CD14-positive monocyte (primary cell): ENCODE data around the gene STX18. TPM values are rescaled to one million over a fixed set of nuclear protein-coding genes. Genes with fewer than 3 reads are reported as not detected.

ENCODE experiments used
- DNase-seq, 3 donors: peaks; one replicate each; pipeline ENCODE4 v3.0.0-alpha.2; 2011 to 2022
- H2AFZ ChIP-seq: 2 replicates; pipeline ENCODE4 v1.6.0; 2012; ENCODE audit warnings: mild to moderate bottlenecking, low read depth, low read length, inconsistent platforms; ENCODE audit not compliant: insufficient read depth, poor library complexity, severe bottlenecking
- H3K27ac ChIP-seq, 2 donors: 1 replicate in 1 of 2; 2 replicates in 1 of 2; pipeline ENCODE4 v1.5.1; 2012 to 2013; ENCODE audit warnings: low read length in 2 of 2, control low read depth in 1 of 2, inconsistent platforms in 1 of 2, low read depth in 1 of 2, mild to moderate bottlenecking in 1 of 2
- H3K27me3 ChIP-seq, 2 donors: one replicate each; pipeline versions ENCODE4 v1.6.0 to v1.6.1; 2011 to 2013; ENCODE audit warnings: low read length in 2 of 2; ENCODE audit not compliant: control insufficient read depth in 2 of 2, insufficient read depth in 2 of 2
- H3K36me3 ChIP-seq, 2 donors: replicated peaks in 1 of 2; 1 replicate in 1 of 2; 2 replicates in 1 of 2; pipeline versions ENCODE4 v1.5.1 to v1.6.1; 2012 to 2013; ENCODE audit warnings: low read length in 2 of 2, control low read depth in 1 of 2, inconsistent platforms in 1 of 2, mild to moderate bottlenecking in 1 of 2; ENCODE audit not compliant: insufficient read depth in 2 of 2, control insufficient read depth in 1 of 2
- H3K4me1 ChIP-seq, 2 donors: 1 replicate in 1 of 2; 2 replicates in 1 of 2; pipeline versions ENCODE4 v1.5.1 to v1.6.1; 2012 to 2013; ENCODE audit warnings: low read length in 2 of 2, control low read depth in 1 of 2, inconsistent platforms in 1 of 2, mild to moderate bottlenecking in 1 of 2, moderate library complexity in 1 of 2; ENCODE audit not compliant: insufficient read depth in 2 of 2, control insufficient read depth in 1 of 2
- H3K4me2 ChIP-seq: replicated peaks from 2 replicates; pipeline ENCODE3; 2012; ENCODE audit warnings: low read length, moderate library complexity, mild to moderate bottlenecking; ENCODE audit not compliant: poor library complexity, severe bottlenecking; ENCODE audit errors: extremely low read depth
- H3K4me3 ChIP-seq, 3 experiments: fragments of 200-600 bp in 1 of 3; sonication (generic) in 1 of 3; replicated peaks in 1 of 3; 1 replicate in 2 of 3; 2 replicates in 1 of 3; pipeline ENCODE4 v1.5.1; 2011 to 2013; ENCODE audit warnings: low read length in 3 of 3, mild to moderate bottlenecking in 3 of 3, control low read depth in 2 of 3, low read depth in 2 of 3, inconsistent platforms in 1 of 3, moderate library complexity in 1 of 3
- H3K79me2 ChIP-seq: 2 replicates; pipeline ENCODE4 v1.6.0; 2012; ENCODE audit warnings: mild to moderate bottlenecking, control low read depth, inconsistent platforms, low read length, moderate library complexity; ENCODE audit not compliant: insufficient read depth
- H3K9ac ChIP-seq: 2 replicates; pipeline ENCODE4 v1.6.0; 2017; ENCODE audit warnings: low read length, mild to moderate bottlenecking; ENCODE audit not compliant: insufficient read depth, poor library complexity, severe bottlenecking
- H3K9me3 ChIP-seq, 2 donors: replicated peaks in 1 of 2; 1 replicate in 1 of 2; 2 replicates in 1 of 2; pipeline versions ENCODE4 v1.5.1 to v1.6.1; 2012 to 2013; ENCODE audit warnings: low read length in 2 of 2, control low read depth in 1 of 2; ENCODE audit not compliant: control insufficient read depth in 1 of 2, insufficient read depth in 1 of 2
- H4K20me1 ChIP-seq: 2 replicates; pipeline ENCODE4 v1.6.0; 2012; ENCODE audit warnings: mild to moderate bottlenecking, low read length, control low read depth, moderate library complexity; ENCODE audit not compliant: insufficient read depth
- H3K27ac Mint-ChIP-seq, 7 donors: one replicate each; pipeline ENCODE4 v1.8.0; 2020; ENCODE audit warnings: mild to moderate bottlenecking in 7 of 7, mixed read lengths in 7 of 7, moderate library complexity in 6 of 7, inconsistent platforms in 2 of 7
- H3K27me3 Mint-ChIP-seq, 3 donors: one replicate each; pipeline ENCODE4 v1.8.0; 2021 to 2022; ENCODE audit warnings: low read depth in 3 of 3, mild to moderate bottlenecking in 3 of 3, mixed read lengths in 3 of 3, moderate library complexity in 3 of 3, inconsistent platforms in 1 of 3
- H3K36me3 Mint-ChIP-seq, 2 donors: one replicate each; pipeline ENCODE4 v1.8.0; 2020; ENCODE audit warnings: mixed read lengths in 2 of 2, inconsistent platforms in 1 of 2, mild to moderate bottlenecking in 1 of 2
- H3K4me1 Mint-ChIP-seq: one replicate; pipeline ENCODE4 v1.8.0; 2020; ENCODE audit warnings: mild to moderate bottlenecking, mixed read lengths
- H3K4me3 Mint-ChIP-seq, 2 donors: one replicate each; pipeline ENCODE4 v1.8.0; 2020; ENCODE audit warnings: mild to moderate bottlenecking in 2 of 2, mixed read lengths in 2 of 2, moderate library complexity in 1 of 2
- H3K9me3 Mint-ChIP-seq, 7 donors: one replicate each; pipeline ENCODE4 v1.8.0; 2020 to 2022; ENCODE audit warnings: mixed read lengths in 7 of 7, mild to moderate bottlenecking in 6 of 7, moderate library complexity in 6 of 7, inconsistent platforms in 2 of 7
- WGBS: methylation state at CpG from one replicate; pipeline ENCODE4 v1.1.5; 2013; ENCODE audit warnings: missing lambda C conversion rate; ENCODE audit not compliant: insufficient coverage; 5-methylcytosine and 5-hydroxymethylcytosine counted together
- intact Hi-C, 2 donors: fragments of 100-400 bp; cut with micrococcal nuclease; formaldehyde crosslinking; loops; one replicate each; pipeline versions ENCODE4 v1.15.0 to v1.15.1; 2023
- polyA plus RNA-seq, 3 donors: library from polyadenylated mRNA; depleted of rRNA in 1 of 3; unstranded in 2 of 3; stranded (reverse) in 1 of 3; fragments of 300-500 nt in 2 of 3; fragments of >200 nt in 1 of 3; fragmentation: Illumina TruSeq in 2 of 3; gene quantifications; 1 replicate in 2 of 3; 2 replicates in 1 of 3; pipeline ENCODE4 v1.2.3, GENCODE V29; 2012 to 2021
- TF ChIP-seq, protein P1 (sequence below): fragments of 200-600 bp; IDR thresholded peaks from one replicate; pipeline ENCODE4 v1.8.0; 2022; ENCODE audit warnings: antibody characterized with exemption, mild to moderate bottlenecking

STX18 gene
- polyA plus RNA-seq, 3 donors = 19.0 to 24.1 (median 19.6) TPM

DNA sequence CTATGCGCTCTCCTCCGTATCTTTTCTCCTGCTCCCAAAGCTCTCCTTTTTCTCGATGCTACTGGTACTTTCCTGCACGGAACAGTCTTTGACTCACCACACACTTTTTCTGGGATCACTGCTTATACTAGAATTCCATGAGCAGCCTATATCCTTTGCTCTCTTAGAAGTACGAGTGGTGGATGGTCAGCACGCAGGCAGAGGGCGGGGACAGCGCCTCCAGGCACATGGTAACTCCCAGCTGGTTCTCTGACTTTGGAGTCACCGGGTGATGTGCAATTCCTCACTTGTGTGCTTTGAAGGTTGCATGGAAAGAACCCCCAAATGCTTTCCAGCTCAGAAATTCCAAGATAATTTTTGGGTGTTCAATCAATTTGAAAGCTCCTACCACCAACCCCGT is 56.0 kb downstream of the STX18 start:
- H3K4me1 ChIP-seq = no peaks in the 10 kb centered on the region
- H3K9ac ChIP-seq = no peak overlapping the region
- peaks cover 0 to 2% (median 0%) of the 10 kb centered on the region in 3 donors for H3K27me3 Mint-ChIP-seq
- H4K20me1 ChIP-seq = peaks cover 59% of the 10 kb centered on the region
- peaks cover 2% of the 10 kb centered on the region for H3K4me1 Mint-ChIP-seq
- H2AFZ ChIP-seq = no peak overlapping the region
- no peak overlapping the region for H3K4me2 ChIP-seq
- DNase-seq = no peak
- 100% methylated on average over 4 of the region's 10 CpGs for WGBS
- no peaks in the 10 kb centered on the region for H3K36me3 ChIP-seq
- H3K79me2 ChIP-seq = peaks cover 26% of the 10 kb centered on the region
- H3K4me3 Mint-ChIP-seq = no peak overlapping the region
- TF ChIP-seq, protein P1, sequence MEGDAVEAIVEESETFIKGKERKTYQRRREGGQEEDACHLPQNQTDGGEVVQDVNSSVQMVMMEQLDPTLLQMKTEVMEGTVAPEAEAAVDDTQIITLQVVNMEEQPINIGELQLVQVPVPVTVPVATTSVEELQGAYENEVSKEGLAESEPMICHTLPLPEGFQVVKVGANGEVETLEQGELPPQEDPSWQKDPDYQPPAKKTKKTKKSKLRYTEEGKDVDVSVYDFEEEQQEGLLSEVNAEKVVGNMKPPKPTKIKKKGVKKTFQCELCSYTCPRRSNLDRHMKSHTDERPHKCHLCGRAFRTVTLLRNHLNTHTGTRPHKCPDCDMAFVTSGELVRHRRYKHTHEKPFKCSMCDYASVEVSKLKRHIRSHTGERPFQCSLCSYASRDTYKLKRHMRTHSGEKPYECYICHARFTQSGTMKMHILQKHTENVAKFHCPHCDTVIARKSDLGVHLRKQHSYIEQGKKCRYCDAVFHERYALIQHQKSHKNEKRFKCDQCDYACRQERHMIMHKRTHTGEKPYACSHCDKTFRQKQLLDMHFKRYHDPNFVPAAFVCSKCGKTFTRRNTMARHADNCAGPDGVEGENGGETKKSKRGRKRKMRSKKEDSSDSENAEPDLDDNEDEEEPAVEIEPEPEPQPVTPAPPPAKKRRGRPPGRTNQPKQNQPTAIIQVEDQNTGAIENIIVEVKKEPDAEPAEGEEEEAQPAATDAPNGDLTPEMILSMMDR = no peak
- intact Hi-C loops = loop anchor here (10.0 kb wide), 2 partner anchors 389 to 1329 kb away; no protein-coding TSS in a partner anchor
- H3K27ac Mint-ChIP-seq = no peak overlapping the region
- H3K4me3 ChIP-seq = no peak overlapping the region
- peaks cover 2 to 11% of the 10 kb centered on the region in 2 donors for H3K36me3 Mint-ChIP-seq
- no peaks in the 10 kb centered on the region for H3K9me3 ChIP-seq
- no peaks in the 10 kb centered on the region for H3K9me3 Mint-ChIP-seq
- H3K27ac ChIP-seq = no peak overlapping the region
- no peaks in the 10 kb centered on the region for H3K27me3 ChIP-seq

DNA sequence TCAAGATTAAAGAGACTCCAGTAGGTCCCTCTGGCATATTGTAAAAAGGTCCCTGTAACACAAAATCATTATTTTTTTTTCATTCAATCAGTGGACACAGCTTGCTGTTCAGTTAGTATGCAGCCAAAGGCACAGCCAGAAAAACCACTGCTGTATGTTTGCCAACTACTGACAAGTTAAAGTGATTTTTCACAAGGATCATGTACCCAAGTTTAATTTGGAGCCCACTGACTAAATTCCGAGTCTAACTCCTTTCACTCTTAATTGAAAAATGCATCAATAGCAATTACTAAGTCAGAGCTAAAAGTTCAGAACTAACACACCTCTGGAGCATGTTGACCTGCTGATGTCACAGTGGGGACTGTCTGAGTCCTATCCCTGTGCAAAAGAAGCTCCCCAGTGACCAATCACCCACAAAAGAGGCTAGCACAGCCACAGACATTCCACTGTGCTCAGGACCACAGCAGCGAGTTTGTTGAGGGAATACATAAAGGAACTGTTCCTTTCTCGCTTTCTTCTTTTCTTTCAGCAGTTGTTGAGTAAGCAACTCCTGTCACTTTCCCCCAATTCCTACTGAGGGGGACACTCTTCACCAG is 60.4 kb downstream of the STX18 start:
- Histone ChIP-seq H3K79me2 (peaks cover 31% of the 10 kb centered on the region), H3K4me1 (no peaks in the 10 kb centered on the region), H3K4me3 (no peak overlapping the region), H3K9ac (no peak overlapping the region), H4K20me1 (peaks cover 82% of the 10 kb centered on the region), H3K4me2 (no peak overlapping the region), H3K36me3 (no peaks in the 10 kb centered on the region), H3K27ac (no peak overlapping the region), H2AFZ (no peak overlapping the region), H3K9me3 (no peaks in the 10 kb centered on the region), H3K27me3 (no peaks in the 10 kb centered on the region)
- TF ChIP-seq, protein P1 = no peak
- H3K9me3 Mint-ChIP-seq = no peaks in the 10 kb centered on the region
- peaks cover 0 to 2% (median 0%) of the 10 kb centered on the region in 3 donors for H3K27me3 Mint-ChIP-seq
- 93% methylated on average over 3 of the region's 3 CpGs for WGBS
- H3K4me1 Mint-ChIP-seq = no peaks in the 10 kb centered on the region
- peaks cover 8% of the 10 kb centered on the region in 2 donors for H3K36me3 Mint-ChIP-seq
- no peak for DNase-seq
- no peak overlapping the region for H3K4me3 Mint-ChIP-seq
- peak overlapping the region in 1 of 7 donors; percentile 12 for H3K27ac Mint-ChIP-seq
- intact Hi-C loops = loop anchor here (10.0 kb wide), 2 partner anchors 393 to 1333 kb away; no protein-coding TSS in a partner anchor
